Measurements from ENCODE around the gene GATAD2A.
A peak's percentile ranks its signal among the peaks of the same experiment; 100 is the strongest.
"Not testable (repeated sequence)": the region's sequence is repeated elsewhere in the genome, so short reads cannot be mapped to it uniquely, and the experiment has no call there.

GATAD2A gene, protein sequence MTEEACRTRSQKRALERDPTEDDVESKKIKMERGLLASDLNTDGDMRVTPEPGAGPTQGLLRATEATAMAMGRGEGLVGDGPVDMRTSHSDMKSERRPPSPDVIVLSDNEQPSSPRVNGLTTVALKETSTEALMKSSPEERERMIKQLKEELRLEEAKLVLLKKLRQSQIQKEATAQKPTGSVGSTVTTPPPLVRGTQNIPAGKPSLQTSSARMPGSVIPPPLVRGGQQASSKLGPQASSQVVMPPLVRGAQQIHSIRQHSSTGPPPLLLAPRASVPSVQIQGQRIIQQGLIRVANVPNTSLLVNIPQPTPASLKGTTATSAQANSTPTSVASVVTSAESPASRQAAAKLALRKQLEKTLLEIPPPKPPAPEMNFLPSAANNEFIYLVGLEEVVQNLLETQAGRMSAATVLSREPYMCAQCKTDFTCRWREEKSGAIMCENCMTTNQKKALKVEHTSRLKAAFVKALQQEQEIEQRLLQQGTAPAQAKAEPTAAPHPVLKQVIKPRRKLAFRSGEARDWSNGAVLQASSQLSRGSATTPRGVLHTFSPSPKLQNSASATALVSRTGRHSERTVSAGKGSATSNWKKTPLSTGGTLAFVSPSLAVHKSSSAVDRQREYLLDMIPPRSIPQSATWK

GRCh38 chr19:19404879-19405860 lies at the start of gene GATAD2A:
Gene GATAD2A, plus strand, starts transcription at chr19:19405675. Its CDS starts 59,671 bp downstream, at chr19:19465346.
- DNase-seq (ENCODE audit: low read depth): peak; percentile 84

GRCh38 chr19:19356500-19356899 lies 49.0 kb upstream of the GATAD2A start:
- no peak for DNase-seq (ENCODE audit: low read depth)

GRCh38 chr19:19356901-19357566 lies 48.4 kb upstream of the GATAD2A start:
- DNase-seq (ENCODE audit: low read depth): no peak

- peak; percentile 42 for DNase-seq (ENCODE audit: low read depth)
Measured at GRCh38 chr19:19361075-19361594, 44.3 kb upstream of the GATAD2A start.

GRCh38 chr19:19362075-19362474 lies 43.4 kb upstream of the GATAD2A start:
- no peak for DNase-seq (ENCODE audit: low read depth)

- DNase-seq (ENCODE audit: low read depth): peak; percentile 38
Measured at GRCh38 chr19:19366434-19367396, 38.8 kb upstream of the GATAD2A start.

GRCh38 chr19:19368087-19368486 lies 37.4 kb upstream of the GATAD2A start:
- no peak for DNase-seq (ENCODE audit: low read depth)

DNA sequence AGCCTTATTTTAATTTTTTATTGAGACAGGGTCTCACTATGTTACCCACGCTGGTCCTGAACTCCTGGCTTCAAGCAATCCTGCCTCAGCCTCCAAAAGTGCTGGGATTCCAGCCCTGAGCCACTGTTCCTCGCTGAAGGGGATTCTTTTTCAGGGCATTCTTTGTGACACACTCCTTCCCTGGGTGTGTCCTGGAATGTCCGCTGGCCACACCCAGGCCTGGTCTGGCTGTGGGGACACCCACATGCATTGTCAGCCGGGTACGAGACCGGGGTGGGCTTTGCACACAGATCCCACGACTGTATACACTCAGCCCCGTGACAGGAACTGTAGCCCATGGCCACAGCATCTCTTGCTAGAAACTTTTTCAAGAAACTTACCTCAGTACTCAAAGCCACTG lies 34.4 kb upstream of the GATAD2A start:
- no peak for DNase-seq (ENCODE audit: low read depth)

DNA sequence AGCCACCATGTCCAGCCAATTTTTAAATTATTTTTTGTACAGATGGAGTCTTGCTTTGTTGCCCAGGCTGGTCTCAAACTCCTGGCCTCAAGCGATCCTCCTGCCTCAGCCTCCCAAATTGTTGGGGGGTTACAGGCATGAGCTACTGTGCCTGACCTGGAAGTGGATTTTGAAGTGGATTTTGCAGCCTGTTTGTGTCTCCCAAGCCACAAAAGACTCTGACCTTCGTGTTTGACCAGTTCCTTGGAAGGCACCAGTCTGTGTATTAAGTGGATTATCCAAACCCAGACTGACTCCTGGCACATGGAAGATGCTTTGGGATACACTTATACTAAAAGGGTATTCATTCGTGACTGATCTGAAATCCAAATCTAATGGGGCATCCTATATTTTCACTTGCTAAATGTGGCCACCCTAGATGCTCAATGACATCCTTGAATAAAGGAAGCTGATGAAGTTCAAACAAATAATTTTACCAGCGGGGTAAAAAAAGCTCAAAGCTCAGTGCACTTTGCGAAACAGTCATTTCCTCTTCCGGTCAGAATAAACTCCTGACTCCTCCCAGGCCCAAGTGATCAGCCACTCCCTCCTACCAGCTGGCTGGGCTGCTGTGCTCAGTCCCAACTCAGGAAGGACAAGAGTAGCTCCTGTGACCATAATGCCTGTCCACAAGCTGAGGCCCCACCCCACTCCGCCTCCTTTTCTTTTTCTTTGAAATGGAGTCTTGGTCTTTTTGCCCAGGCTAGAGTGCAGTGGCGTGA lies 32.6 kb upstream of the GATAD2A start:
- peak; percentile 16 for DNase-seq (ENCODE audit: low read depth)

DNA sequence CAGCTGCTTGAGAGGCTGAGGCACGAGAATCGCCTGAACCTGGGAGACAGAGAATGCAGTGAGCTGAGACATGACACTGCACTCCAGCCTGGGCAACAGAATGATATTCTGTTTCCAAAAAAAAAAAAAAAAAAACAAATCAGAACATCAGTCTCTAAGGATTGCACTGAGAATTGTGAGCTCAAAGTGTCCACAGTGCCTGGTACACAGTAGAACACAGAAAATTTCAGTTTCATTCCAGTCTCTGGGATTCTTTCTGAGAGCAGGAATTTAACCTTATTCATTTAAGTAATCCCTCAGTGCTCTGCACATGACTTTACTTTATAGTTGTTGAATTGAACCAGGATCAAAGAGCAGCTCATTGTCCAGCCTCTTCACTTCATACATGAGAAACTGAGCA lies 25.9 kb upstream of the GATAD2A start:
- no peak for DNase-seq (ENCODE audit: low read depth)

DNA sequence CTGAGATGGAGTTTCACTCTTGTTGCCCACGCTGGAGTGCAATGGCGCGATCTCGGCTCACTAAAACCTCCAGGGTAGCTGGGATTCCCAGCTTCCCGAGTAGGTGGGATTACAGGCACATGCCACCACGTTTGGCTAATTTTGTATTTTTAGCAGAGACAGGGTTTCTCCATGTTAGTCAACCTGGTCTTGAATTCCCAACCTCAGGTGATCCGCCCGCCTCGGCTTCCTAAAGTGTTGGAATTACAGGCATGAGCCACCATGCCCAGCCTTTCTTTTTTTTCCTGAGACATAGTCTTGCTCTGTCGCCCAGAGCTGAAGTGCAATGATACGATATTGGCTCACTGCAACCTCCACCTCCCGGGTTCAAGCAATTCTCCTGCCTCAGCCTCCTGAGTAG lies 25.2 kb upstream of the GATAD2A start:
- DNase-seq (ENCODE audit: low read depth): not testable (repeated sequence)

DNA sequence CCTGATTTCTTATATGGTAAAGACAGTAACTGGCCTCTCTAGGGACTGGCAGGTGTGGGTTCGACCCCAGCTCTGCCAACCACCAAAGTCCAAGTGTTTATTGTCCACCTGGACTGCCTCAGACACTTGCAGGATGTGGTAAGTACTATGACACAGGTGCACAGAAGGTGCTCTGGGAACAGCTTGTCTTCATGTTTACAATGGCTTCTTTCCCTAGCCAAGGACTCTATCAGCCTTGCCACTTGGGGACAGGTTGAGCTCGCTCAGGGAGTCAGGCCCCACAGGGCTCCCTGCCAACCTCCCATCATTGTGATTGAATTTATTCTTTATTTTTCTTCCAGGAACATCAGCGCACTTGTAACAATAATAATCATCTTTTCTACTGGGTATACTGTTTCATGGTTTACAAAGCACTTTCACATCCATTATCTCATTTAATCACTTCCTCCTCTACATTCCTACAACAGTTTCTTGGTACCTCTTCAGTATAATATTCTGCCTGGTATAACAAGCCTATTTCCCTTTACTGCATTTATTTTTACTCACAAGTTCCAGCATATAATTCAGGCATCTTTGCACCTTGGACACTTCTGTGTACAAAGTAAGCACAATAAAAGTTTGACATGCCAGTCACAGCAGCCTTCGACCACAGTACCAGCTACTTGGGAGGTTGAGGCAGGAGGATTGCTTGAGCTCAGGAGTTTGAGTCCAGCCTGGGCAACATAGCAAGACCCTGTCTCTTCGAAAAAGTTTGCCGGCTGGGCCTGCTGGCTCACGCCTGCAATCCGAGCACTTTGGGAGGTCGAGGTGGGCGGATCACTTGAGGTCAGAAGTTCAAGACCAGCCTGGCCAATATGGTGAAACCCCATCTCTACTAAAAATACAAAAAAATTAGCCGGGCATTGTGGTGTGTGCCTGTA lies 24.2 kb upstream of the GATAD2A start:
- no peak for DNase-seq (ENCODE audit: low read depth)

DNA sequence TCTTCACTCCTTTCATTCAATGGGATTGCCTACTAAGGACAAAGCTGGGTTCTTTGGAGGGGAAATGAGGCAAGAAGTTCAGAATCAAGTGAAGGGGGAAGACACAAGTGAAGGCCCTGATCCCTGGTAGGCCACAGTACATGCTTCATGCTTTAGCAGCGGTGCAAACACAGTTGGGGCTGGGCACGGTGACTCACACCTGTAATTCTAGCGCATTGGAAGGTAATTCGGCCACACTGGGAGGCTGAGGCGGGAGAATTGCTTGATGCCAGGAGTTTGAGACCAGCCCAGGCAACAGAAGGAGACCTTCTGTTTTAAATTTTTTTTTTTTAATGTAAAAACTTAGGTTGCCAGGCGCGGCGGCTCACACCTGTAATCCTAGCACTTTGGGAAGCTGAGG lies 23.4 kb upstream of the GATAD2A start:
- DNase-seq (ENCODE audit: low read depth): no peak

DNA sequence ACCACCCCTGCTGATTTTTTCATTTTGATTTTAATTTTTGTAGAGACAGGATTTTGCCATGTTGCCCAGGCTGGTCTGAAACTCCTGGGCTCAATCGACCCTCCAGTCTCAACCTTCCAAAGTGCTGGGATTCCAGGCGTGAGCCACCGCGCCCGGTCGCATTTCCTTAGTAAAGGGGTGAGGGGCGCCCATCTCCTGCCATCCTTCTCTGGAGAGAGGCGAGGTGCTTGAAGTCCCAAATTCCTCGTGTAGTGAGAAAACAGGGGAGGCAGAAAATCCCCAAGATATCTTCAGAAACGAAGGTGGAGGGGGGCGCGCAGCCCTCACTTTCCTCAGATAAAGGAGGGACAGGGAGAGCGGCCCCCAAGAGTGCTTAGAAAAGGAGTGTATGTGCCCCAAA lies 21.0 kb upstream of the GATAD2A start:
- no peak for DNase-seq (ENCODE audit: low read depth)

GRCh38 chr19:19385131-19385895 lies 20.2 kb upstream of the GATAD2A start:
- DNase-seq (ENCODE audit: low read depth): peak; percentile 99

- DNase-seq (ENCODE audit: low read depth): no peak
Measured at GRCh38 chr19:19385896-19386869, 19.3 kb upstream of the GATAD2A start.
